Measurements from ENCODE around the gene FOXB2.

FOXB2 gene

GRCh38 chr9:77011973-77012821, 7.3 kb upstream of the FOXB2 start:
- no peaks in the 10 kb centered on the region for H3K36me3 Mint-ChIP-seq
- H3K9me3 Mint-ChIP-seq = no peaks in the 10 kb centered on the region
- no peak overlapping the region for H3K4me3 Mint-ChIP-seq
- H3K27me3 Mint-ChIP-seq = peaks cover 70% of the 10 kb centered on the region
- DNase-seq = peak; percentile 73
- H3K4me1 Mint-ChIP-seq = peaks cover 4% of the 10 kb centered on the region
- H3K27ac Mint-ChIP-seq = no peak overlapping the region
- CTCF ChIA-PET = no interaction called here

DNA sequence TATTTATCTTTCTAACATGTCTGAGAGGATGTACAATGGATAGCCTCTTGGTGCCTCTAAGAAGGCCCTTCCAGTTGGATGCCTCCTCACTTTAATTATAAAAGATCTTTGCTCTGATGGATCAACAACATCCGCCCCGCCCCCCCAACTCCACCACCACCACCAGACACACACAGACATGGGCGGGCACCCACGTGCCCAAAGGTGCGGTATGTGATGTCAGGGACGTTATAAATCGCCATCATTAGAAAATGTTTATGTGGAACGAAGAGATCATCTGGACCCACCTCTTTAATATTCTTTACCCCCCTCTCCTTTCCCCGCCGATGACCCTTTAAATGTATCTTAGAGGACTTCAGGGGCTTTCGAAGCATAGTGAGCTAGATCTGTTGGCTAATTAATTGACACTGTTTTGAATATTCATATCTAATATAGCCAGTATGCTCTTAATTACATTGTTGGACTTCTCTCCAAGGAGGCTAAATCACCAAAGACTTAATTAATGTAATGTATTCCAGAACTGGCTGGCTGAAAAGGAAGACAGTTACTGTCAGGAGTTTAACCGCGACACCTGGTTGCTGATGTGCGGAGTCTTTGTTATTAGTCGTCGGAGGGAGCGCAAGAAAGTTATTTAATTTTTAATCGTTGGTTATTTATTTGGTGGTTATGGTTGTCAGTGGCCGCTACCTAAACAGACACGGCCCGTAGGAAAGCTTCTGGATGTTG, 6.1 kb upstream of the FOXB2 start:
- no peak for DNase-seq
- Mint-ChIP-seq H3K9me3 (no peaks in the 10 kb centered on the region), H3K36me3 (peaks cover 7% of the 10 kb centered on the region), H3K4me1 (peaks cover 10% of the 10 kb centered on the region), H3K4me3 (no peak overlapping the region), H3K27ac (peak overlapping the region; percentile 11), H3K27me3 (peaks cover 76% of the 10 kb centered on the region)
- CTCF ChIA-PET = no interaction called here

GRCh38 chr9:77013932-77014596, 5.4 kb upstream of the FOXB2 start:
- no peak for DNase-seq
- H3K9me3 Mint-ChIP-seq = no peaks in the 10 kb centered on the region
- H3K27me3 Mint-ChIP-seq = peaks cover 82% of the 10 kb centered on the region
- H3K4me3 Mint-ChIP-seq = no peak overlapping the region
- CTCF ChIA-PET = no interaction called here
- H3K27ac Mint-ChIP-seq = peak overlapping the region; percentile 19
- H3K4me1 Mint-ChIP-seq = peaks cover 10% of the 10 kb centered on the region
- H3K36me3 Mint-ChIP-seq = peaks cover 7% of the 10 kb centered on the region

DNA sequence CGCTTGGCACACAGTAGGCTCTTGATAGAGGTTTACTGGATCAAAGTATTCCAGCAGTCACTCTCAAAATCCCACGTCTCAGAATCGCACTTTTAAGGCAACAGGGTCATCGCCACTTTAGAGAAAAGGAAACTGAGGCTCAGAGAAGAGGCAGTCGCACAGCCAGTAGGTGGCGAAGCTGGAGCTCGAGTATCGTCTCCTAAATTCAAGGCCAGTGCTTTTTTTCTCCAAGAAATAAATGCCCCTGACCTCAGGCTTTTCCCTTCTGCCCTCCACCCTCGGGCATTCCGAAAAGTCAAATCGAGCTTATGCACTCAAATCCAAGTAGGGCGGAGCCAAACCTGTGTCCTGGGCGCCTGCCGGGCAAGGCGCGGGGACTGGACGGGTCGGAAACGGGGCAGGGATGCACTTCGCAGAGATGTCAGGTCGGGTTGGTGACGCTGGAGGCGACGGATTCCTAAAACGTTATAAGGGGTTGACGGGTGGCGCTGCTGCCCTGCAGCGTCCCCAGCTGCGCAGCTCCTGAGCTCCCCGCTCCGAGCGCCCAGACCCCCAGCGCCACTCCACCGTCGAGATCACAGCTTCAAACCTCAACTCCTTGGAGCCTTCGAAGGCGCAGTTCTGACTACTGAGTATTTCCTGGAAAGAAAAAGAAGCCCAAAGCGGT, 4.7 kb upstream of the FOXB2 start:
- H3K9me3 Mint-ChIP-seq = no peaks in the 10 kb centered on the region
- CTCF ChIA-PET = no interaction called here
- H3K4me3 Mint-ChIP-seq = no peak overlapping the region
- H3K27ac Mint-ChIP-seq = peak overlapping the region; percentile 19
- peaks cover 11% of the 10 kb centered on the region for H3K36me3 Mint-ChIP-seq
- H3K4me1 Mint-ChIP-seq = peaks cover 13% of the 10 kb centered on the region
- no peak for DNase-seq
- peaks cover 89% of the 10 kb centered on the region for H3K27me3 Mint-ChIP-seq

DNA sequence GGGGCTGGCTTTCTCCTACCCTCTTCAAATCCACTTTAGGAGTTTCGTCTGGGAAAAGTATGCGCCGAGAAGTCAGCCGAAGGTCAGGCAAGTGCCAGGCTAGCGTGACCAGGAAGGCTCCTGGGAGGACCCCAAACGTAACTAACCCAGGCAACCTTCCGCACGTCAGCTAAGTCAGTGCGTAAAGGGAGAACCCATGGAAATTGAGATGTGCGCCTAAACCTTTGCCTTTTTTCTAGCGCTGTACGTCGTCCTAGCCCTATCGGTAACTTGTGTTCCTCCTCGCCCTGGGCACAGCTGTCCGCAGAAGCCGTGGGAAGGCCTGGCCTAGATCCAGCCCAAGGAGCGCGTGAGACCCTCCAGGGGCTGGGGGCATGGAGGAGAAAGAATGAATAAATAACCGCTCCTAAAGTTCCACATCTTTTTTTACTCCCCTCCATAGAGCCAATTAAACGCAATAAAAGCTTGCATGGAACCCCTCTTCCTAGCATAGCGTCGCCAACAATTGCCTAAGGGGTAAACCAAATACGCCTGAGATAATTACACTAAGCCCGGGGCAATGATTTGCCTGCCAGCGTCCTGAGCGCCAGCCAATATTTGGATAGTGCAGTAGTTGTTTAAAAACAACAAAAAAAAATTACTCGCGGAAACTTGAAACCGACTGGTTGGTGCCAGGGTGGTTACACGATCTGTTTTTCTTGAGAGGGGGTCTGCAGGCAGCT, 4.0 kb upstream of the FOXB2 start:
- Mint-ChIP-seq H3K27me3 (peaks cover 92% of the 10 kb centered on the region), H3K9me3 (no peaks in the 10 kb centered on the region), H3K27ac (peak overlapping the region; percentile 26), H3K36me3 (peaks cover 11% of the 10 kb centered on the region), H3K4me3 (no peak overlapping the region), H3K4me1 (peaks cover 13% of the 10 kb centered on the region)
- DNase-seq = no peak
- CTCF ChIA-PET = no interaction called here

DNA sequence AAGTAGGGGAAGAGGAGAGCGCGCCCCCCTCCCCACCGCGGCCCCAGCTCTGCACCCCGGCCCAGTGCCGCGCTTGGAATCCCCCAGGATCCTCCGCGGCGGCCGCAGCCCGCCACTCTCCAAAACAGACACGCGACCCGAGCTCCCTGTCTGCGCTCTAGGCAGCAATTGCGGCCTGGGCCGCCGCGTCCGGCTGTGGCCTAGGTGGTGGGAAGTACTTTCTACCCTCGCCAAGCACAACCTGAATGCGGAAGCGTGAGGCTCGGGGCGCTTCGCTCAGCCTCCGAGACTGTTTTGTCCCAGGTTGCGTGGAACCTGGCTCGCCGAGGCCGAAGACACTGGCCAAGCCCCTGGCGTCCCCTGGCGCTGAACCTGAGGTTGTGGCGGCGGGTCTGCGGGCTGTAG, 3.3 kb upstream of the FOXB2 start:
- peaks cover 13% of the 10 kb centered on the region for H3K4me1 Mint-ChIP-seq
- no peak overlapping the region for H3K27ac Mint-ChIP-seq
- CTCF ChIA-PET = no interaction called here
- DNase-seq = no peak
- H3K4me3 Mint-ChIP-seq = no peak overlapping the region
- H3K36me3 Mint-ChIP-seq = peaks cover 11% of the 10 kb centered on the region
- H3K9me3 Mint-ChIP-seq = no peaks in the 10 kb centered on the region
- H3K27me3 Mint-ChIP-seq = peaks cover 92% of the 10 kb centered on the region

DNA sequence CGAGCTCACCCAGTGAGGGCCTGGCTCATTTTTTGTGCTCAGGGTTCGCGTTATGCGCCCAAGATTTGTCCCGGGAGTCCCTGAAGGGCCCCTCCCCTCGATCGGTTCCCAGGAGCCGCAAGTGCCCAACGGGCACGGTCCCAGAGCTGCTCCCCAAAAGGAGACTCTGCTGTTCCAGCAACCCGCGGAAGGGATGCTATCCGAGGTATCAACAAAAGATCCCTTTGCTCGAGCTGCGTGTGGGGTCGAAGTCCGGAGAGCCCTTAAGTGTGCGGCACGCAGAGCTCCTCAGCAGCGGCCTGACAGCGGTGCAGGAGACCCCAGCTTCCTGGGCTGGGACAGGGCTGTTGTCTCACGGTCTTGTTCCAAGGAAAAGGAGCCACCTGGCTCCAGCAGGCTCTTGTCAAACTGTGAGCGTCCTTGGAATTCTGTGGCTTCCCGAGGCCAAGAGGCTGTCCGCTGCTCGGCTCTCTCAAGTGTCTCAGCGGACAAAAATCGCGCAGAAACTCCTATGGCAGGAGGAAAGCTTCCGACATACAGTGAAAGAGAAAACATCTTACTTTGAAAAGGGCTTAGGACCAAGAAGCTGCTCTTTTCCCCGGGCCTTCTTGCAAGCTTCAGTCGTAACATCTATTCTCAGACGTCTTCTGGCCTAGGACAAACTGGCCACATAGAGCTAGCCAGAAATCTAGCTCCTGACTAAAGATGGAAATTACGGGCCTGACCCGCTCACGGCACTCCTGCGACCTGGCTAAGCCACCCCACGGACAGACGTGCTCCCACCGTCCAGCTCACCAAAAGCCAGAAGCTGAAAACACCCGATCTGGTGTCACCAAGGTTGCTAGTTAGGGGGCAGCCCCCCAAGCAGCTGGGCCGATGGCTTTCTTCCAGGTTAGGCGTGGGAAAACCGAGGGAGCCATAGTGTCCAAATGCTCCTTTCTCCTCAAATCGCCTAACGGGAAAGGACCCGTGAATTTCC, 2.6 kb upstream of the FOXB2 start:
- Mint-ChIP-seq H3K36me3 (peaks cover 11% of the 10 kb centered on the region), H3K27ac (peak overlapping the region; percentile 65), H3K4me3 (peak overlapping the region; percentile 23)

GRCh38 chr9:77017505-77017894, 2.0 kb upstream of the FOXB2 start:
- peaks cover 96% of the 10 kb centered on the region for H3K27me3 Mint-ChIP-seq
- H3K4me1 Mint-ChIP-seq = peaks cover 17% of the 10 kb centered on the region
- no peak for DNase-seq
- H3K4me3 Mint-ChIP-seq = no peak overlapping the region
- no peaks in the 10 kb centered on the region for H3K9me3 Mint-ChIP-seq
- CTCF ChIA-PET = no interaction called here
- peak overlapping the region; percentile 86 for H3K27ac Mint-ChIP-seq
- peaks cover 11% of the 10 kb centered on the region for H3K36me3 Mint-ChIP-seq

More for the DNA sequence above, 2.6 kb upstream of the FOXB2 start:
- Mint-ChIP-seq H3K4me1 (peaks cover 16% of the 10 kb centered on the region), H3K9me3 (no peaks in the 10 kb centered on the region), H3K27me3 (peaks cover 96% of the 10 kb centered on the region)
- DNase-seq = no peak
- CTCF ChIA-PET = no interaction called here

- Mint-ChIP-seq H3K27ac (peak overlapping the region; percentile 86), H3K36me3 (peaks cover 11% of the 10 kb centered on the region), H3K4me1 (peaks cover 17% of the 10 kb centered on the region), H3K4me3 (peak overlapping the region; percentile 31), H3K27me3 (peaks cover 100% of the 10 kb centered on the region), H3K9me3 (no peaks in the 10 kb centered on the region)
- no peak for DNase-seq
- CTCF ChIA-PET = no interaction called here
Measured at GRCh38 chr9:77018058-77018968, 1.1 kb upstream of the FOXB2 start.

- CTCF ChIA-PET = no interaction called here
- no peak for DNase-seq
- Mint-ChIP-seq H3K36me3 (peaks cover 11% of the 10 kb centered on the region), H3K9me3 (no peaks in the 10 kb centered on the region), H3K4me3 (no peak overlapping the region), H3K27me3 (peaks cover 100% of the 10 kb centered on the region), H3K4me1 (peaks cover 17% of the 10 kb centered on the region), H3K27ac (peak overlapping the region; percentile 73)
Measured at GRCh38 chr9:77018969-77019235, 553 bp upstream of the FOXB2 start.

DNA sequence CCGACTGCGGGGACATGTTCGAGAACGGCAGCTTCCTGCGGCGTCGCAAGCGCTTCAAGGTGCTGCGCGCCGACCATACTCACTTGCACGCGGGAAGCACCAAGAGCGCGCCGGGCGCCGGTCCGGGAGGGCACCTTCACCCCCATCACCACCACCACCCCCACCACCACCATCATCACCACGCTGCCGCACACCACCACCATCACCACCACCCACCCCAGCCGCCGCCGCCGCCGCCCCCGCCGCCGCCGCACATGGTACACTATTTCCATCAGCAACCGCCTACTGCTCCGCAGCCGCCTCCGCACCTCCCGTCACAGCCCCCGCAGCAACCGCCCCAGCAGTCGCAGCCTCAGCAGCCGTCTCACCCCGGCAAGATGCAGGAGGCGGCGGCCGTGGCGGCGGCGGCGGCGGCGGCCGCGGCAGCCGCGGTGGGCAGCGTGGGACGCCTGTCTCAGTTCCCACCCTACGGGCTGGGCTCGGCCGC, 514 bp downstream of the FOXB2 start:
- peaks cover 98% of the 10 kb centered on the region for H3K27me3 Mint-ChIP-seq
- DNase-seq = no peak
- peaks cover 17% of the 10 kb centered on the region for H3K4me1 Mint-ChIP-seq
- peaks cover 11% of the 10 kb centered on the region for H3K36me3 Mint-ChIP-seq
- no peaks in the 10 kb centered on the region for H3K9me3 Mint-ChIP-seq
- H3K4me3 Mint-ChIP-seq = peak overlapping the region; percentile 31
- peak overlapping the region; percentile 37 for H3K27ac Mint-ChIP-seq
- CTCF ChIA-PET = interaction anchor here (1.2 kb wide), 1 partner anchor 9 kb away, joined by 3 read pairs; no protein-coding TSS in a partner anchor

Measured in activated naive CD4-positive, alpha-beta T cell treated with anti-CD3 and anti-CD28 coated beads, Interleukin-2, amount 10 ng/mL, durations not matched to agents 7 days and 5 days (primary cell).